ENCODE results near the gene ARL2.
"Not testable (repeated sequence)": the region's sequence is repeated elsewhere in the genome, so short reads cannot be mapped to it uniquely, and the experiment has no call there.

ARL2 gene

GRCh38 chr11:65008873-65009272, 5.1 kb upstream of the ARL2 start:
- DNase-seq = no peak

- peak; percentile 88 for DNase-seq
These were observed 651 bp upstream of the ARL2 start for GRCh38 chr11:65013130-65013887.

- DNase-seq = peak; percentile 2
These were observed 817 bp downstream of the ARL2 start for GRCh38 chr11:65014726-65015227.

- no peak for DNase-seq
These were observed 2.7 kb downstream of the ARL2 start for GRCh38 chr11:65016705-65017104.

- DNase-seq = no peak
These were observed 4.0 kb downstream of the ARL2 start for GRCh38 chr11:65017937-65018336.

- DNase-seq = no peak
These were observed 5.9 kb downstream of the ARL2 start for GRCh38 chr11:65019824-65020223.

- no peak for DNase-seq
These were observed 7.0 kb downstream of the ARL2 start for GRCh38 chr11:65021003-65021402.

GRCh38 chr11:65021509-65021908, 7.5 kb downstream of the ARL2 start:
- DNase-seq = no peak

- DNase-seq = not testable (repeated sequence)
These were observed 9.5 kb downstream of the ARL2 start for GRCh38 chr11:65023502-65023901.

- no peak for DNase-seq
These were observed 12.8 kb downstream of the ARL2 start for GRCh38 chr11:65026810-65027209.

GRCh38 chr11:65027213-65028067, 13.5 kb downstream of the ARL2 start, which contains the start of gene SNX15:
Gene SNX15, plus strand, starts transcription at chr11:65027439. Its CDS starts 99 bp downstream, at chr11:65027538.
- peak; percentile 96 for DNase-seq

- no peak for DNase-seq
These were observed 18.3 kb downstream of the ARL2 start for GRCh38 chr11:65032216-65032615.

- DNase-seq = no peak
These were observed 20.5 kb downstream of the ARL2 start for GRCh38 chr11:65034423-65034822.

GRCh38 chr11:65035579-65035978, 21.6 kb downstream of the ARL2 start:
- no peak for DNase-seq

GRCh38 chr11:65036931-65037330, 23.0 kb downstream of the ARL2 start:
- no peak for DNase-seq

GRCh38 chr11:65040520-65040846, 26.5 kb downstream of the ARL2 start:
- no peak for DNase-seq

- peak; percentile 89 for DNase-seq
These were observed 27.1 kb downstream of the ARL2 start, which contains the start of gene SAC3D1 for GRCh38 chr11:65040847-65041622. Gene SAC3D1, plus strand, starts transcription at chr11:65041210. Its CDS starts 83 bp downstream, at chr11:65041293.

- no peak for DNase-seq
These were observed 28.9 kb downstream of the ARL2 start for GRCh38 chr11:65042891-65043290.

- no peak for DNase-seq
These were observed 30.0 kb downstream of the ARL2 start for GRCh38 chr11:65043881-65044501.

- no peak for DNase-seq
These were observed 31.1 kb downstream of the ARL2 start for GRCh38 chr11:65045061-65045460.

GRCh38 chr11:65045728-65046127, 31.8 kb downstream of the ARL2 start:
- no peak for DNase-seq

- no peak for DNase-seq
These were observed 33.8 kb downstream of the ARL2 start for GRCh38 chr11:65047581-65048422.
